GM12878 (cell line): ENCODE measurements around the gene CSTPP1.

Experiments used
- CBX3 ChIP-seq: fragments of 200-600 bp; sonication (generic); IDR thresholded peaks from 2 replicates; pipeline ENCODE4 v1.6.1; 2016; ENCODE audit warnings: low read depth, borderline replicate concordance
- IRF5 ChIP-seq: fragments of 450-650 bp; IDR thresholded peaks from 2 replicates; pipeline ENCODE4 v1.6.1; 2017; ENCODE audit warnings: borderline replicate concordance
- ZBTB33 ChIP-seq: fragments of 450-650 bp; IDR thresholded peaks from 2 replicates; pipeline ENCODE4 v1.6.1; 2017; ENCODE audit warnings: mild to moderate bottlenecking

GRCh38 chr11:46902694-46903093 is 33.9 kb upstream of the CSTPP1 start:
- TF ChIP-seq IRF5 (no peak), ZBTB33 (no peak), CBX3 (no peak)
